Posterior vena cava (tissue), 2 donors: Measurements from ENCODE around the gene KATNB1. TPM values are rescaled to one million over a fixed set of nuclear protein-coding genes. Genes with fewer than 3 reads are reported as not detected.
"Not testable (repeated sequence)": the region's sequence is repeated elsewhere in the genome, so short reads cannot be mapped to it uniquely, and the experiment has no call there.

Source experiments
- DNase-seq: peaks from one replicate; pipeline ENCODE4 v3.0.0-alpha.2; 2020; ENCODE audit warnings: low spot score
- intact Hi-C, 2 donors: fragments of 100-400 bp; cut with DNase I; formaldehyde crosslinking; loops; one replicate each; pipeline versions ENCODE4 v1.14.1 to v1.14.2; 2022 to 2023
- total RNA-seq, 2 donors: library from RNA; stranded (reverse); fragmentation: NEBNext Ultra II Directional; extraction: Animal tissue kit (Norgen Biotek cat#: 25700); gene quantifications; one replicate each; pipeline ENCODE4 v1.2.1, GENCODE V29; 2021
- donor health status: DM: yes; HTN: yes; CAD: no.
- donor health status: DM: yes; HTN: yes; CAD: no.

KATNB1 gene
- total RNA-seq, 2 donors from 2014 or later: 9.1 to 12.8 TPM

DNA sequence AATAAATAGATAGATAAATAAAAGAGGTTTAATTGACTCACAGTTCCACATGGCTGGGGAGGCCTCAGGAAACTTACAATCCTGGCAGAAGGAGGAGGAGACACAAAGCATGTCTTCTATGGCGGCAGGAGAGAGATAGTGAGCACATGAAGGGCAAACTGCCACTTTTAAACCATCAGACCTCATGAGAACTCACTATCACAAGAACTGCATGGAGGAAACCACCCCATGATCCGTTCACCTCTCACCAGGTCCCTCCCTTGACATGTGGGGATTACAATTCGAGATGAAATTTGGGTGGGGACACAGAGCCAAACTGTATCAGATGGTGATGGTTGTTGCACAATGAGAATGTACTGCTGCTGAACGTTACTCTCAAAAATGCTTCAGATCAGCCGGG lies 44.3 kb downstream of the KATNB1 start:
- DNase-seq, intact Hi-C loops: not testable (repeated sequence)

GRCh38 chr16:57781349-57781740 lies 45.8 kb downstream of the KATNB1 start:
- intact Hi-C loops: no loop called here
- DNase-seq: no peak

DNA sequence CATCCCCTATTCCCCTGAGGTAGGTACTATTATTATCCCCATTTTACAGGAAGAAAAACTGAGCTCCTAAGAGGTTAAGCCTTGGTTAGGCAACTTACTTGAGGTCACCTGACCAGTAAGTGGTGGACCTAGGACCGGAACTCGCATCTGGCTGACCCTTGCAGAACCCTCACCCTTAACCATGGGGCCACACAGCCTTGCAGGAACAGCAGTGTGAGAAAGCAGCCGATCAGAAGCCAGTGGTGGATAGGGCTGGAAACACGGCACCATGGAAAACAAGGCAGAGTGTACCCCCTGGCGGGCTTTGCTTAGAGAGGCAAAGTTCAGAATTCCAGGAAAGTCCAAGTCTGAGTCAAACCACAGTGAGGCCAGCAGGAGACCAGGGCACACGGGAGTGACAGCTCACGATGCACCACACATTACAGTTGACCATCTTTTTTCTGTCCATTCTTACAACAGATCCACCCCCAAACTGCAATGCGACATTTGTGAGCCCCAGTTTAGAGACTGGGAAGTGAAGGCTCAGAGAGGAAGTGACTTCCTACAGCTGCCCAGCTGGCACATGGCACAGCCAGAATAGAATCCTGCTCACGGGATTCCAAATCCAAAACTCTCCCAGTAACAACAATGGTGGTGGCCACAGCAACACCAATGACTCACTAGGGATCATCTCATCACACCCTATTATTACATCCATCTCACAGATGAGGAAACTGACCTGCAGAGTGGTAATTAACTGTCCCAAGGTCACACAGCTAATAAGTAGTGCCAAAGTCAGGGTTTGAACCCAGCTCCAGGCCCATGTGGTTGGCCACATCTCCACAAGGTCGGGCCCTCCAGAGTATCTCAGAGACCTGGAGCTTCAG lies 46.4 kb downstream of the KATNB1 start:
- intact Hi-C loops: no loop called here
- no peak for DNase-seq

- intact Hi-C loops, DNase-seq: not testable (repeated sequence)
These were observed 47.1 kb downstream of the KATNB1 start for GRCh38 chr16:57782607-57783055.

- intact Hi-C loops: no loop called here
- no peak for DNase-seq
These were observed 47.5 kb downstream of the KATNB1 start for GRCh38 chr16:57783116-57783515.

- DNase-seq: no peak
- intact Hi-C loops: no loop called here
These were observed 48.3 kb downstream of the KATNB1 start for GRCh38 chr16:57783883-57784282.

DNA sequence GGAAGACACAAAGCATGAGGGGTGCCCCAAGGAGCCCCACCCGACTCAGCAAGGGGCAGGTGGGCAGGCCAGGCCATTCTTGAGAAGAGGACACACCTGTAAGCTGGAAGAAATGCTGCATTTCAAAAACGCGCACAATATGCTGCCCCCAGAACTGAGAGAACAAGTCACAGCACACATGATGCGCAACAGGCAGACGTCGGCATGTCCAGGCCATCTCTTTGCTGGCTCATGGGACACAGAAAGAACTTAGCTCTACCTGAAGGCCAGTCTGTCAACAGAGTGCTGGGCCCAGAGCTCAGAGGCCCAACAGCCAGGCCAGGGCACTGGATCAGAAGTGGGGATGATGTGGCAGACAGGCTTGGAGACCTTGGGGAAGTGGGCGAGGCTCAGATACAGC lies 48.8 kb downstream of the KATNB1 start:
- DNase-seq: no peak
- intact Hi-C loops: no loop called here

- intact Hi-C loops: no loop called here
- no peak for DNase-seq
These were observed 49.8 kb downstream of the KATNB1 start for GRCh38 chr16:57785385-57785784.

DNA sequence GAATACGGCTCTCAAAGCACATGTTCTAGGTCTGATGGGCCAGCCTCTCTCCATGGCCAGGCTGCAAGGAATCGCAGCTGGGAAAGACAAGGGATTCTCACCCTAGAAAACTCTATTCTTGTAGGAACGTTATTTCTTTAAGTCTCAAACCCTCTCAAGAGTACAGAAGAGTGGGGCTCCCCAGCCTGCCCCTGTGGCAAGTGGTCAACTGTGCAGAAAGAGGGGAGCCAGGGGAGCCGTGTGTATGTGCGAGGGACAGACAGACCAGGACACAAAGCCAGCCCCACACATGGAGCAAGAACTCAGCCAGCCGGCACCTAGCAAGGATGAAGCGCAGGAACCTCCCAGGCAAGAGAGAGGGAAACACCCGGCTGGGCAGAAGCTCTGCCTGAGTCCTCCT lies 50.4 kb downstream of the KATNB1 start:
- DNase-seq: no peak
- intact Hi-C loops: no loop called here

- intact Hi-C loops: no loop called here
- peak; percentile 89 for DNase-seq
These were observed 51.3 kb downstream of the KATNB1 start for GRCh38 chr16:57786632-57787518.

- intact Hi-C loops: no loop called here
- DNase-seq: no peak
These were observed 51.9 kb downstream of the KATNB1 start for GRCh38 chr16:57787519-57787905.

- DNase-seq: no peak
- intact Hi-C loops: no loop called here
These were observed 52.8 kb downstream of the KATNB1 start for GRCh38 chr16:57788252-57788841.

GRCh38 chr16:57788951-57789350 lies 53.4 kb downstream of the KATNB1 start:
- DNase-seq: no peak
- intact Hi-C loops: no loop called here

- intact Hi-C loops: loop anchor here in 1 of 2 donors (10.0 kb wide), 1 partner anchor 333 kb away; the partner anchor contains the start of gene CFAP20
- no peak for DNase-seq
These were observed 55.8 kb downstream of the KATNB1 start for GRCh38 chr16:57791195-57791892.

GRCh38 chr16:57791893-57792461 lies 56.4 kb downstream of the KATNB1 start:
- intact Hi-C loops: loop anchor here in 1 of 2 donors (10.0 kb wide), 1 partner anchor 333 kb away; the partner anchor contains the start of gene CFAP20
- DNase-seq: no peak

DNA sequence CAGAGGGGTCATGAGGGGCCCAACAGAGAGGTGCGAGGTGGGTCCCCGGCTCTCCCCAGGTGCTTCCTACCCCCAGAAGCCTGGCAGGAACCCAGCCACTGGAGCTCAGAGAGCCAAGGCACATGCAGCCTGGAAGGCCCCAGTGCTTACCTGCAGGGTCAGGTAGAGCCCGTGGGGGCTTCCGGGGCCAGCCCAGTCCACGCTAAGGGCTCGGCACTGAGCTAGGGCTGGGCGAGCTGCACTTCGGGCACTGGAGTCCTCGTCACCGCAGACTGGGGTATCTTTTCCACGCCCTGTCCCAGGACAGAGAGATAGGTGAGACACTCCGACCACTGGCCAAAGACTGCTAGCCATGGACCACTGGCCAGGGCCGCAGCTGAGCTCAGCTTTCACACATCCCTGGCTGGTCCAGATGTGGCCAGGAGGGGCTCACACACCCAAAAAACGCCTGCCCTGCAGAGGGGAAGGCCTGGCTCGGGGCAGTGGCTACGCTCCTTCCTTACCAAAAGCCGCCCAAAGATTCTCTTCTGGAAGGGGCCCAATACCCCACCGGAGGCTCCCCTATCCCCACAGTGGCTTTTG lies 59.4 kb downstream of the KATNB1 start:
- intact Hi-C loops: loop anchor here in 1 of 2 donors (10.0 kb wide), 1 partner anchor 330 kb away; the partner anchor contains the start of gene CFAP20
- DNase-seq: no peak

- intact Hi-C loops: loop anchor here in 1 of 2 donors (10.0 kb wide), 1 partner anchor 329 kb away; the partner anchor contains the start of gene CFAP20
- no peak for DNase-seq
These were observed 59.9 kb downstream of the KATNB1 start for GRCh38 chr16:57795431-57795878.

- intact Hi-C loops: loop anchor here in 1 of 2 donors (10.0 kb wide), 1 partner anchor 329 kb away; the partner anchor contains the start of gene CFAP20
- not testable (repeated sequence) for DNase-seq
These were observed 60.4 kb downstream of the KATNB1 start for GRCh38 chr16:57796014-57796413.
